ENCODE measurements around the gene FBLN7. TPM values are rescaled to one million over a fixed set of nuclear protein-coding genes. Genes with fewer than 3 reads are reported as not detected.

The FBLN7 gene
- total RNA-seq, 1 donor from 2014 or later: 9.3 TPM

DNA sequence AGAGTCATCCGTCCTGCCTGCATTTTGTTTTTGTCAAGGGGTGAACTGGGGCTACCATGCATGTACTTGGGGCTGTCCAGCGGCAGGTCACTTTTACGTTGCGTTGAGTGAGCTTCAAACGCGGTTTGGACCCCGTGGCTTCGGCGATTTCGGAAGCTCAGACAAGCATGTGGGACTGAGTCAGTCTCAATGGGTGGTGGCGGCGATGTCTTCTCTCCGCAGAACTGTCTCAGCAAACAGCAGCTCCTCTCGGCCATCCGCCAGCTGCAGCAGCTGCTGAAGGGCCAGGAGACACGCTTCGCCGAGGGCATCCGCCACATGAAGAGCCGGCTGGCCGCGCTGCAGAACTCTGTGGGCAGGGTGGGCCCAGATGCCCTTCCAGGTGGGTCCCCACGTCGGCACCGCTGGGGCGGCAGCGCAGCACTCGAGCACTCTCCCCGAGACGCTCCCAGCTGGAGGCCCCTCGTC lies 21.3 kb downstream of the FBLN7 start:
- H3K27ac Mint-ChIP-seq: no peak overlapping the region
- DNase-seq (ENCODE audit: low spot score, unreplicated experiment): no peak
- H3K27me3 Mint-ChIP-seq: no peaks in the 10 kb centered on the region
- H3K36me3 Mint-ChIP-seq (ENCODE audit: insufficient read depth): peaks cover 2% of the 10 kb centered on the region
- H3K9me3 Mint-ChIP-seq (ENCODE audit: low read depth): no peaks in the 10 kb centered on the region
- H3K4me3 Mint-ChIP-seq (ENCODE audit: low read depth): no peak overlapping the region
- TF ChIP-seq, protein P1, sequence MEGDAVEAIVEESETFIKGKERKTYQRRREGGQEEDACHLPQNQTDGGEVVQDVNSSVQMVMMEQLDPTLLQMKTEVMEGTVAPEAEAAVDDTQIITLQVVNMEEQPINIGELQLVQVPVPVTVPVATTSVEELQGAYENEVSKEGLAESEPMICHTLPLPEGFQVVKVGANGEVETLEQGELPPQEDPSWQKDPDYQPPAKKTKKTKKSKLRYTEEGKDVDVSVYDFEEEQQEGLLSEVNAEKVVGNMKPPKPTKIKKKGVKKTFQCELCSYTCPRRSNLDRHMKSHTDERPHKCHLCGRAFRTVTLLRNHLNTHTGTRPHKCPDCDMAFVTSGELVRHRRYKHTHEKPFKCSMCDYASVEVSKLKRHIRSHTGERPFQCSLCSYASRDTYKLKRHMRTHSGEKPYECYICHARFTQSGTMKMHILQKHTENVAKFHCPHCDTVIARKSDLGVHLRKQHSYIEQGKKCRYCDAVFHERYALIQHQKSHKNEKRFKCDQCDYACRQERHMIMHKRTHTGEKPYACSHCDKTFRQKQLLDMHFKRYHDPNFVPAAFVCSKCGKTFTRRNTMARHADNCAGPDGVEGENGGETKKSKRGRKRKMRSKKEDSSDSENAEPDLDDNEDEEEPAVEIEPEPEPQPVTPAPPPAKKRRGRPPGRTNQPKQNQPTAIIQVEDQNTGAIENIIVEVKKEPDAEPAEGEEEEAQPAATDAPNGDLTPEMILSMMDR (IDR thresholded peaks at IDR 0.05; ENCODE audit: unreplicated experiment): no peak
- H3K4me1 Mint-ChIP-seq (ENCODE audit: low read depth): peaks cover 6% of the 10 kb centered on the region

DNA sequence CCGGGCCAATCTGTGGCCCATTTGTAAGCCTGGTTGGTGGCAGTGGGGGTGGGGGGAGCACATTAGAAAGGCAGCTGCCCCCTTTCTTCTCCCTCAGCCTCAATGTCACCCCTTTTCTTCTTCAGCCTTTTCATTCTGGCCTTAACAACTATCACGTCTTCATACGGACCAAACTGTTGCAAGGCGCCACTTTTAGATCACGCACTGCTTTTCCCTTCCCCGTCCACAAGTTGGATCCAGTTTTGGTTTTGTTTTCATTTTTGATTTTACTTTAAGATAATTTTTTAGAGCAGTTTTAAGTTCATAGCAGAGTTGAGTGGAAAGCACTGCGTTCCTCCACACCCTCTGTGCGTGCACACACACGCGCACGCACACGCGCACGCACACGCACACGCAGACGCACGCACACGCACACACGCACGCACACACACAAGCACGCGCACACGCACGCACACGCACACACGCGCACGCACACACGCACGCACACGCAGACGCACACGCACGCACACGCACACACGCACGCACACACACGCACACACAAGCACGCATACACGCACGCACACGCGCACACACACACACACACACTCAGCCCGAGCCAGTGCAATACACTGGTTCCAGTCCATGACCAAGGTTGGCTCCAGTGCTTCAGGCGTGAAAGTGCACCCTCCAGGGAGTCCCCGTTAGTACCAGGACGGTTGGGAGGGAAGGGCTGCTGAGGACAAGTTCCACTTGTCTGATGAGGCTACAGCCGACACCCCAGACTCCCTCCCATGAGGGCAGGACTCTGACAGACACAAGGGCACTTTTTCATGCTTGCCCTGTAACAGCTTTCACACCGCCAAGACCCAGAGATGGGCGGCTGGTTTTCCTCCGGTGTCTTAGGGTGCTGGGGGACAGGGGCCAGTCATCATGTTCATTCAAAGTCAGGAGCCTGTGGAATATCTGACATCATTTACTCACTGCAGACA lies 22.4 kb downstream of the FBLN7 start:
- Mint-ChIP-seq H3K27me3 (no peaks in the 10 kb centered on the region), H3K27ac (no peak overlapping the region), H3K9me3 (ENCODE audit: low read depth) (no peaks in the 10 kb centered on the region), H3K36me3 (ENCODE audit: insufficient read depth) (peaks cover 2% of the 10 kb centered on the region), H3K4me1 (ENCODE audit: low read depth) (peaks cover 6% of the 10 kb centered on the region), H3K4me3 (ENCODE audit: low read depth) (no peak overlapping the region)
- DNase-seq (ENCODE audit: low spot score, unreplicated experiment): no peak
- TF ChIP-seq, protein P1 (IDR thresholded peaks at IDR 0.05; ENCODE audit: unreplicated experiment): no peak

DNA sequence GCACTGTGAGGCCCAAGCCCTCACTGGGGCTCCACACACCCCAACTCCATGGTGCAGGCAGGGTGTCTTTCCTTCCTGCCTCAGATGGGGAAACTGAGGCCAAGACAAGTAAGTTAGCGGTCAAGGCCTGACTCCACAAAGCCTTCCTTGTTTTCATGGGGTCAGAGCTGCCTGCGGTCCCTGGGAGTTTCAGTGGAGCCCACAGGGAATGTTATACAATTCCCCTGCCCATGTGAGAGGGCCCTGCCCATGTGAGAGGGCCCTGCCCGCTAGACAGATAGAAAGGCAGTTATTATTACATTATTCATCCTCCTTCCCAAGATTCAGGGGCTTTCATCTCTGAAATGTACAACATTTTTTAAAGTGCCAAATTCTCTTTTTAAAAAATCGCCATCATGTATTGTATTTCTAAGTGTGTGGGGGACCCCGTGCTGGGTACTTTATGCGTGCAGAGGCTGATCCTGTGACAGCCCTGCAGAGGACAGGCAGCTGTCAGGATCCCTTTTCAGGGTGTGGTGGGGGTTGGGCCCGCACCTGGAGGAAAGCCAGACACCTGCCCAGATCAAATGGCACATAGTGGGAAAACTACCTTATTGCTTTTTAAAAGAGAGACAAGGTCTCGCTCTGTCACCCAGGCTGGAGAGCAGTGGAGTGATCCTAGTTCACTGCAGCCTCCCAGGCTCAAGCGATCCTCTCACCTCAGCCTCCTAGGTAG lies 23.4 kb downstream of the FBLN7 start:
- DNase-seq (ENCODE audit: low spot score, unreplicated experiment): no peak
- Mint-ChIP-seq H3K4me3 (ENCODE audit: low read depth) (no peak overlapping the region), H3K27ac (no peak overlapping the region), H3K9me3 (ENCODE audit: low read depth) (no peaks in the 10 kb centered on the region), H3K4me1 (ENCODE audit: low read depth) (no peaks in the 10 kb centered on the region), H3K36me3 (ENCODE audit: insufficient read depth) (peaks cover 2% of the 10 kb centered on the region), H3K27me3 (no peaks in the 10 kb centered on the region)
- TF ChIP-seq, protein P1 (IDR thresholded peaks at IDR 0.05; ENCODE audit: unreplicated experiment): no peak

DNA sequence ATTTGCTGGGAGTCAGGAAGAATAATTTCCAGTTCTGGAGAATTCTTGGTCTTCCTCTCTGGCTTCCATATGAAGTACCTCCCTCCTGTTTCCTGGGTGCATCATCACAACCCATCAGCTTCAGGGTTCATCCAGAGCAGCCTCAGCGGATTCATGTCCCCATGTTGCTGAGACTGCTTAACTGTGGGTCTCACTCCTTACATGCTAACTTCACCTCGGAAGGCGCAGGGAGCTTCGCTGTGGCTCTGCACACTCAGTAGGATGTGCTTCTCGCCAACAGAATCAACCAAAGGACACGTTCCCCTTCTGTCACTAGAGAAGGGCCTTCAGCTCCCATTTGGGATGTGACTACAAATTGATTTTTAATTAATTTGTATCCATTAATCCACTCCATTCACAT lies 24.2 kb downstream of the FBLN7 start:
- H3K27me3 Mint-ChIP-seq: no peaks in the 10 kb centered on the region

DNA sequence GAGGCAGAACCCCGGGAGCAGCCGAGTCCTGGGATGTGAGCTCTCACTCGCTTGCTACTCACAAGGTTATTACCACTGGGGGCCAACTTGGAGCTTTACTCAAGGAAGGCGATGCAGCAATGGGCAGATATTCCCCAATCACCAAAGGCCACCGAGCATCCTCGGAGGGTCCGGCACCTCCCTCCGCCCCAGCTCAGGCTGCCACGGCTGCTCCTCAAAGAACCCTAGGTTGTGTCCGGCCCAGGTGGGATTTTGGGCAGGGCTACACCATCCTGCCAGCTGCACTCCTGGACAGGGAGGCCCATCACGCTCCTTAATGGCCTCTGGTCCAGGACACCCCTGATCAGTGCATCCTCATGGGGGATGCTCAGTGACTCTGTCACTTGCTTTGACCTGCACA lies 24.8 kb downstream of the FBLN7 start:
- Mint-ChIP-seq H3K27ac (no peak overlapping the region), H3K27me3 (no peaks in the 10 kb centered on the region), H3K9me3 (ENCODE audit: low read depth) (no peaks in the 10 kb centered on the region), H3K36me3 (ENCODE audit: insufficient read depth) (peaks cover 2% of the 10 kb centered on the region), H3K4me3 (ENCODE audit: low read depth) (no peak overlapping the region), H3K4me1 (ENCODE audit: low read depth) (peaks cover 5% of the 10 kb centered on the region)
- DNase-seq (ENCODE audit: low spot score, unreplicated experiment): no peak
- TF ChIP-seq, protein P1 (IDR thresholded peaks at IDR 0.05; ENCODE audit: unreplicated experiment): no peak

More for the DNA sequence above, 24.2 kb downstream of the FBLN7 start:
- no peaks in the 10 kb centered on the region for H3K9me3 Mint-ChIP-seq (ENCODE audit: low read depth)
- peaks cover 5% of the 10 kb centered on the region for H3K4me1 Mint-ChIP-seq (ENCODE audit: low read depth)
- H3K27ac Mint-ChIP-seq: no peak overlapping the region
- no peak overlapping the region for H3K4me3 Mint-ChIP-seq (ENCODE audit: low read depth)
- peaks cover 2% of the 10 kb centered on the region for H3K36me3 Mint-ChIP-seq (ENCODE audit: insufficient read depth)
- DNase-seq (ENCODE audit: low spot score, unreplicated experiment): no peak
- TF ChIP-seq, protein P1 (IDR thresholded peaks at IDR 0.05; ENCODE audit: unreplicated experiment): no peak
